OCI-LY7 (cell line): ENCODE results near the gene RHEX.

ENCODE experiments used
- EZH2phosphoT487 ChIP-seq: fragments of 200-600 bp; sonication (generic); IDR thresholded peaks from 2 replicates; pipeline ENCODE4 v1.6.1; 2018; ENCODE audit warnings: low read depth, borderline replicate concordance, mild to moderate bottlenecking, mixed run types, antibody characterized with exemption, low read length, moderate library complexity, mixed read lengths
- TF ChIP-seq, protein P1 (sequence below): fragments of 200-600 bp; sonication (generic); conservative IDR thresholded peaks from 2 replicates; pipeline ENCODE4 v1.5.1; 2014; ENCODE audit warnings: mild to moderate bottlenecking, antibody characterized with exemption, low read length, moderate library complexity, mixed read lengths

- TF ChIP-seq, protein P1, sequence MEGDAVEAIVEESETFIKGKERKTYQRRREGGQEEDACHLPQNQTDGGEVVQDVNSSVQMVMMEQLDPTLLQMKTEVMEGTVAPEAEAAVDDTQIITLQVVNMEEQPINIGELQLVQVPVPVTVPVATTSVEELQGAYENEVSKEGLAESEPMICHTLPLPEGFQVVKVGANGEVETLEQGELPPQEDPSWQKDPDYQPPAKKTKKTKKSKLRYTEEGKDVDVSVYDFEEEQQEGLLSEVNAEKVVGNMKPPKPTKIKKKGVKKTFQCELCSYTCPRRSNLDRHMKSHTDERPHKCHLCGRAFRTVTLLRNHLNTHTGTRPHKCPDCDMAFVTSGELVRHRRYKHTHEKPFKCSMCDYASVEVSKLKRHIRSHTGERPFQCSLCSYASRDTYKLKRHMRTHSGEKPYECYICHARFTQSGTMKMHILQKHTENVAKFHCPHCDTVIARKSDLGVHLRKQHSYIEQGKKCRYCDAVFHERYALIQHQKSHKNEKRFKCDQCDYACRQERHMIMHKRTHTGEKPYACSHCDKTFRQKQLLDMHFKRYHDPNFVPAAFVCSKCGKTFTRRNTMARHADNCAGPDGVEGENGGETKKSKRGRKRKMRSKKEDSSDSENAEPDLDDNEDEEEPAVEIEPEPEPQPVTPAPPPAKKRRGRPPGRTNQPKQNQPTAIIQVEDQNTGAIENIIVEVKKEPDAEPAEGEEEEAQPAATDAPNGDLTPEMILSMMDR, result no peak
- no peak for TF ChIP-seq EZH2phosphoT487
These were observed 17.9 kb upstream of the RHEX start for GRCh38 chr1:206035027-206035426.
